Activated T-helper 2 cell treated with anti-CD3 and anti-CD28 coated beads, Interferon-gamma antibody, Interleukin-2, Interleukin-4, amounts not matched to agents 10 μg/mL and 5 μg/mL and 100 μg/mL, durations not matched to agents 14 hours and 24 hours and 36 hours (primary cell): Measurements from ENCODE around the gene PYDC1. TPM values are rescaled to one million over a fixed set of nuclear protein-coding genes. Genes with fewer than 3 reads are reported as not detected.

ENCODE experiments used
- DNase-seq: peaks from one replicate; pipeline ENCODE4 v3.0.0; 2021; ENCODE audit warnings: low spot score
- H3K27ac Mint-ChIP-seq: one replicate; pipeline ENCODE4 v1.8.0; 2021; ENCODE audit warnings: mixed read lengths
- H3K27me3 Mint-ChIP-seq: one replicate; pipeline ENCODE4 v1.8.0; 2021; ENCODE audit warnings: low read depth, mixed read lengths
- H3K36me3 Mint-ChIP-seq: one replicate; pipeline ENCODE4 v1.8.0; 2021; ENCODE audit warnings: low read depth, mixed read lengths
- H3K4me1 Mint-ChIP-seq: one replicate; pipeline ENCODE4 v1.8.0; 2021; ENCODE audit warnings: low read depth, mixed read lengths
- H3K4me3 Mint-ChIP-seq: one replicate; pipeline ENCODE4 v1.8.0; 2021; ENCODE audit warnings: low read depth, mild to moderate bottlenecking, moderate library complexity, mixed read lengths
- H3K9me3 Mint-ChIP-seq: one replicate; pipeline ENCODE4 v1.8.0; 2021; ENCODE audit warnings: mixed read lengths
- intact Hi-C: fragments of 100-400 bp; cut with micrococcal nuclease; formaldehyde crosslinking; loops from one replicate; pipeline ENCODE4 v1.15.1; 2023
- total RNA-seq: library from RNA; stranded (reverse); gene quantifications from 2 replicates; pipeline ENCODE4 v1.2.3, GENCODE V29; 2022

PYDC1 gene
- total RNA-seq, 1 donor from 2014 or later = not detected

GRCh38 chr16:31243734-31244670 is 27.1 kb upstream of the PYDC1 start:
- Mint-ChIP-seq H3K9me3 (no peaks in the 10 kb centered on the region), H3K4me3 (no peak overlapping the region), H3K27ac (no peak overlapping the region), H3K4me1 (no peaks in the 10 kb centered on the region), H3K36me3 (no peaks in the 10 kb centered on the region), H3K27me3 (peaks cover 2% of the 10 kb centered on the region)
- DNase-seq = no peak
- intact Hi-C loops = no loop called here

- H3K9me3 Mint-ChIP-seq = no peaks in the 10 kb centered on the region
- H3K36me3 Mint-ChIP-seq = no peaks in the 10 kb centered on the region
- H3K4me1 Mint-ChIP-seq = peaks cover 3% of the 10 kb centered on the region
- H3K4me3 Mint-ChIP-seq = no peak overlapping the region
- DNase-seq = no peak
- H3K27me3 Mint-ChIP-seq = peaks cover 1% of the 10 kb centered on the region
- intact Hi-C loops = no loop called here
- H3K27ac Mint-ChIP-seq = no peak overlapping the region
These were observed 25.3 kb upstream of the PYDC1 start for GRCh38 chr16:31242206-31242605.

- peaks cover 6% of the 10 kb centered on the region for H3K4me1 Mint-ChIP-seq
These were observed 21.1 kb upstream of the PYDC1 start for GRCh38 chr16:31238041-31238440.

GRCh38 chr16:31229501-31229900 is 12.6 kb upstream of the PYDC1 start:
- no peaks in the 10 kb centered on the region for H3K27me3 Mint-ChIP-seq
- intact Hi-C loops = no loop called here
- H3K9me3 Mint-ChIP-seq = peaks cover 5% of the 10 kb centered on the region

More at GRCh38 chr16:31238041-31238440, 21.1 kb upstream of the PYDC1 start:
- no peak for DNase-seq
- Mint-ChIP-seq H3K27ac (no peak overlapping the region), H3K9me3 (peaks cover 5% of the 10 kb centered on the region), H3K36me3 (no peaks in the 10 kb centered on the region), H3K27me3 (no peaks in the 10 kb centered on the region), H3K4me3 (no peak overlapping the region)
- intact Hi-C loops = no loop called here

GRCh38 chr16:31228206-31228605 is 11.3 kb upstream of the PYDC1 start:
- H3K9me3 Mint-ChIP-seq = no peaks in the 10 kb centered on the region
- intact Hi-C loops = no loop called here
- no peaks in the 10 kb centered on the region for H3K4me1 Mint-ChIP-seq
- no peak for DNase-seq
- no peaks in the 10 kb centered on the region for H3K36me3 Mint-ChIP-seq
- H3K27me3 Mint-ChIP-seq = no peaks in the 10 kb centered on the region
- no peak overlapping the region for H3K27ac Mint-ChIP-seq
- H3K4me3 Mint-ChIP-seq = no peak overlapping the region

More at GRCh38 chr16:31229501-31229900, 12.6 kb upstream of the PYDC1 start:
- no peak for DNase-seq
- H3K4me1 Mint-ChIP-seq = peaks cover 3% of the 10 kb centered on the region
- no peak overlapping the region for H3K4me3 Mint-ChIP-seq
- H3K27ac Mint-ChIP-seq = no peak overlapping the region
- H3K36me3 Mint-ChIP-seq = no peaks in the 10 kb centered on the region

GRCh38 chr16:31225193-31225592 is 8.3 kb upstream of the PYDC1 start:
- Mint-ChIP-seq H3K9me3 (no peaks in the 10 kb centered on the region), H3K27me3 (peaks cover 13% of the 10 kb centered on the region), H3K4me1 (no peaks in the 10 kb centered on the region), H3K36me3 (no peaks in the 10 kb centered on the region), H3K27ac (no peak overlapping the region), H3K4me3 (no peak overlapping the region)
- DNase-seq = no peak
- intact Hi-C loops = no loop called here

GRCh38 chr16:31224092-31224955 is 7.4 kb upstream of the PYDC1 start:
- H3K27ac Mint-ChIP-seq = no peak overlapping the region
- H3K4me1 Mint-ChIP-seq = no peaks in the 10 kb centered on the region
- H3K4me3 Mint-ChIP-seq = no peak overlapping the region
- intact Hi-C loops = no loop called here
- DNase-seq = no peak
- peaks cover 13% of the 10 kb centered on the region for H3K27me3 Mint-ChIP-seq
- no peaks in the 10 kb centered on the region for H3K9me3 Mint-ChIP-seq
- H3K36me3 Mint-ChIP-seq = no peaks in the 10 kb centered on the region

- intact Hi-C loops = no loop called here
- peaks cover 22% of the 10 kb centered on the region for H3K27me3 Mint-ChIP-seq
These were observed 6.1 kb upstream of the PYDC1 start for GRCh38 chr16:31223044-31223443.

GRCh38 chr16:31221357-31222160 is 4.6 kb upstream of the PYDC1 start:
- Mint-ChIP-seq H3K27me3 (peaks cover 34% of the 10 kb centered on the region), H3K9me3 (no peaks in the 10 kb centered on the region), H3K4me1 (peaks cover 2% of the 10 kb centered on the region), H3K27ac (no peak overlapping the region), H3K36me3 (no peaks in the 10 kb centered on the region), H3K4me3 (no peak overlapping the region)
- intact Hi-C loops = no loop called here
- DNase-seq = no peak

More at GRCh38 chr16:31223044-31223443, 6.1 kb upstream of the PYDC1 start:
- no peak for DNase-seq
- Mint-ChIP-seq H3K4me1 (no peaks in the 10 kb centered on the region), H3K27ac (no peak overlapping the region), H3K4me3 (no peak overlapping the region), H3K36me3 (no peaks in the 10 kb centered on the region), H3K9me3 (no peaks in the 10 kb centered on the region)

GRCh38 chr16:31219154-31219741 is 2.3 kb upstream of the PYDC1 start:
- Mint-ChIP-seq H3K4me3 (no peak overlapping the region), H3K27me3 (peaks cover 44% of the 10 kb centered on the region), H3K27ac (no peak overlapping the region), H3K36me3 (no peaks in the 10 kb centered on the region), H3K4me1 (peaks cover 10% of the 10 kb centered on the region), H3K9me3 (no peaks in the 10 kb centered on the region)
- intact Hi-C loops = loop anchor here (5.0 kb wide), 1 partner anchor 78 kb away; no protein-coding TSS in a partner anchor
- no peak for DNase-seq

GRCh38 chr16:31217136-31217530 is 198 bp upstream of the PYDC1 start:
- intact Hi-C loops = loop anchor here (5.0 kb wide), 1 partner anchor 80 kb away; no protein-coding TSS in a partner anchor
- Mint-ChIP-seq H3K4me3 (no peak overlapping the region), H3K27me3 (peaks cover 51% of the 10 kb centered on the region)

More at GRCh38 chr16:31217136-31217530, 198 bp upstream of the PYDC1 start:
- no peaks in the 10 kb centered on the region for H3K9me3 Mint-ChIP-seq
- DNase-seq = no peak
- peaks cover 10% of the 10 kb centered on the region for H3K4me1 Mint-ChIP-seq
- H3K36me3 Mint-ChIP-seq = no peaks in the 10 kb centered on the region
- H3K27ac Mint-ChIP-seq = no peak overlapping the region
